Breast epithelium (tissue), 3 donors: Measurements from ENCODE around the gene NINJ2.

ENCODE experiments used
- POLR2A ChIP-seq: fragments of 450-650 bp; IDR thresholded peaks from one replicate; pipeline ENCODE4 v1.6.1; 2016; ENCODE audit warnings: antibody characterized with exemption, mild to moderate bottlenecking, moderate library complexity
- POLR2AphosphoS5 ChIP-seq, 3 donors: sonication (generic); formaldehyde crosslinking; IDR thresholded peaks; one replicate each; pipeline ENCODE4 v1.6.1; 2017; ENCODE audit warnings: antibody characterized with exemption in 3 of 3
- TF ChIP-seq, protein P1 (sequence below), 3 donors: fragments of 450-650 bp; IDR thresholded peaks; one replicate each; pipeline ENCODE4 v1.5.1; 2016 to 2017; ENCODE audit warnings: antibody characterized with exemption in 3 of 3, mild to moderate bottlenecking in 3 of 3, moderate library complexity in 3 of 3

DNA sequence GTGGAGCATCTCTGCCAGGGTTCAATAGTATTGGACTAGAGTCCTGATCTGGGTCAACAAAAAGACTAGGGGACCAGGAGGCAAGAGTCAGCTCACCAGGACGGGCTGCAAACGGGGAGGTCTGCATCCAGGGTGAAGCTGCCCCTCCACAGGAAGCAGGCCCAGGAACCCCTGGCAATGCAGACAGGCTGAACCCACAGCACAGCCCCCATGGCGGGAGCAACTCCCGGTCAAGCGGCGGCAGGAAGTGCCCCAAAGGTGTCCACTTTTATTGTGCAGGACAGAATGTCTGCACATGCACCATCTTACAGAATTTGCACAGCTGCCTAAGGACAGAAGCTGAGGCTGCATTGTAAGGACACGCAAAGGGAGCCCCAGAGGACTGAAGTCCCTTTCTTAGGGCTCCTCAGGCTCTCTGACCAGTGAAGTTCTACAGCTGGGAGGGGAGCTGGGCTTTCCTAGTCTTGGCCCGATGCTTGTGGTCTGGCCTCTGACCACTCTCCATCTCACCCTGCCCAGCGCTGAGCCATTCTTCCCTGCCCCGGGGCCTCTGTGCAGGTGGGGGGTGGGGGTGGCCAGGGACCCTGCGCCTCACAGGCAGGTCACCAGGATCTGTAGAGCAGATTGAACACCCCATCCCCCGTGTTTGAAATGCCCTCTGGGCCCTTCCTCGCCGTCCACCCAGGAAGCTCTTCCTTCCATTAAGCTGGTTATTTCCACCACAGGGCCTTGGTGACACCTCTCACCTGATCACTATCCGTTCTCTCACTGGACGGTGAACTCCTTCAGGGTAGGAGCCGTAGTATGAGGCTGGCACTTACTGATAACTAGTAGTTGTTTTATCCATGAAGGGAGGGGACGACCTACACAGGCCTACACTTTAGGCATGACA lies 75.9 kb downstream of the NINJ2 start:
- TF ChIP-seq POLR2A (no peak), POLR2AphosphoS5 (IDR thresholded peaks at IDR 0.05) (no peak)
- TF ChIP-seq, protein P1, sequence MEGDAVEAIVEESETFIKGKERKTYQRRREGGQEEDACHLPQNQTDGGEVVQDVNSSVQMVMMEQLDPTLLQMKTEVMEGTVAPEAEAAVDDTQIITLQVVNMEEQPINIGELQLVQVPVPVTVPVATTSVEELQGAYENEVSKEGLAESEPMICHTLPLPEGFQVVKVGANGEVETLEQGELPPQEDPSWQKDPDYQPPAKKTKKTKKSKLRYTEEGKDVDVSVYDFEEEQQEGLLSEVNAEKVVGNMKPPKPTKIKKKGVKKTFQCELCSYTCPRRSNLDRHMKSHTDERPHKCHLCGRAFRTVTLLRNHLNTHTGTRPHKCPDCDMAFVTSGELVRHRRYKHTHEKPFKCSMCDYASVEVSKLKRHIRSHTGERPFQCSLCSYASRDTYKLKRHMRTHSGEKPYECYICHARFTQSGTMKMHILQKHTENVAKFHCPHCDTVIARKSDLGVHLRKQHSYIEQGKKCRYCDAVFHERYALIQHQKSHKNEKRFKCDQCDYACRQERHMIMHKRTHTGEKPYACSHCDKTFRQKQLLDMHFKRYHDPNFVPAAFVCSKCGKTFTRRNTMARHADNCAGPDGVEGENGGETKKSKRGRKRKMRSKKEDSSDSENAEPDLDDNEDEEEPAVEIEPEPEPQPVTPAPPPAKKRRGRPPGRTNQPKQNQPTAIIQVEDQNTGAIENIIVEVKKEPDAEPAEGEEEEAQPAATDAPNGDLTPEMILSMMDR (IDR thresholded peaks at IDR 0.05) = no peak
